ENCODE results near the gene SGCD.

Gene SGCD

DNA sequence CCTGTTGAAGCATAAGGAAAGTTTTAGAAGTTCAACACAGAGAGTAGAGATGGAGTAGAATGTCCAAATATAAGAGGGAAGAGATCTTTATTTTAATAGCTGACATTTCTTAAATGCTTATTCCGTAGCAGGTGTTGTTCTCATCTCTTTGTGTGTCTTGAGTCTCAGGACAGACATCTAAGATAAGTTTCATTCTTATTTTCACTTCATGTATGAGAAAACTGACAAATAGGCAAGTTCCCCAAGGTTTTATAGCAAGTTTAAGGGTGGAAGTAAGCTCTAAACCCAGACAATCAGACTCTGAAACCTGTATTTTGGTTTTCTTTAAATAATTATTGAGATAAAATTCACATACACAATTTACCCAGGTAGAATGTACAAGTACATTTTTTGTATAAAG lies 294.8 kb downstream of the SGCD start:
- TF ChIP-seq, protein P1, sequence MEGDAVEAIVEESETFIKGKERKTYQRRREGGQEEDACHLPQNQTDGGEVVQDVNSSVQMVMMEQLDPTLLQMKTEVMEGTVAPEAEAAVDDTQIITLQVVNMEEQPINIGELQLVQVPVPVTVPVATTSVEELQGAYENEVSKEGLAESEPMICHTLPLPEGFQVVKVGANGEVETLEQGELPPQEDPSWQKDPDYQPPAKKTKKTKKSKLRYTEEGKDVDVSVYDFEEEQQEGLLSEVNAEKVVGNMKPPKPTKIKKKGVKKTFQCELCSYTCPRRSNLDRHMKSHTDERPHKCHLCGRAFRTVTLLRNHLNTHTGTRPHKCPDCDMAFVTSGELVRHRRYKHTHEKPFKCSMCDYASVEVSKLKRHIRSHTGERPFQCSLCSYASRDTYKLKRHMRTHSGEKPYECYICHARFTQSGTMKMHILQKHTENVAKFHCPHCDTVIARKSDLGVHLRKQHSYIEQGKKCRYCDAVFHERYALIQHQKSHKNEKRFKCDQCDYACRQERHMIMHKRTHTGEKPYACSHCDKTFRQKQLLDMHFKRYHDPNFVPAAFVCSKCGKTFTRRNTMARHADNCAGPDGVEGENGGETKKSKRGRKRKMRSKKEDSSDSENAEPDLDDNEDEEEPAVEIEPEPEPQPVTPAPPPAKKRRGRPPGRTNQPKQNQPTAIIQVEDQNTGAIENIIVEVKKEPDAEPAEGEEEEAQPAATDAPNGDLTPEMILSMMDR (IDR thresholded peaks at IDR 0.05; ENCODE audit: insufficient read depth, low read depth, low read length, missing control alignments): no peak
- no peak for DNase-seq (ENCODE audit: low read depth)
- no peak overlapping the region for H3K4me3 ChIP-seq (ENCODE audit: low read length)

DNA sequence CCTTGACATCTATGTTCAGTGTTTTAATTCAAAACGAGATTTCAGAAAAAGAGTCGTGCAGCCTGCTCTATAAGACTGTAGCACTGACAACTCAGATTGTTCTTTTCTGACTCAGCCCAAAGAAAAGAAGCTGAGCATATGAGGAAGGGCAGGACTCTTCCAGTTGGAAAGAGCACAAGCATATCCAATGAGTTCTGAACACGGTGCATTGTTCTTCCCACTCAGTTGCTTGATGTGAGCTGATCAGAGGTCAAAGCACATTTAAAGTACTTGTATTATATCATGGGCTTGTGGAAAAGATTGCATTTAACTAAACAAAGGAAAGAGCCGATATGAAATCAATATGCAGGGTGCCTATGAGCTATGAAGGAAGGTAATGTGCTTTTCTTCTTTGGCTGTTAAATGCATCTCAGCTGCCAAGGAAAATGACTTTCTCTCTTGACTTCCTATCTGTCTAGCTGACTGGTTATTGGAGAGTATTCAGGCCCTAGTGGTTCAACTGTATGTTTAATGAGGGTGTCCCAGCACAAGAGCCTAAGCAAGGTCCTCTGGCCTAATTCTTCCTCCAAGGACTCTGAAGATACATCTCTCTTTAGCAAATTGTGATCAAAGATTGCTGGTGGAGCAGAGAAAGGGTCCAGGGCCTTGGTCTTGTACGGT lies 296.5 kb downstream of the SGCD start:
- DNase-seq (ENCODE audit: low read depth): no peak
- no peak overlapping the region for H3K4me3 ChIP-seq (ENCODE audit: low read length)
- TF ChIP-seq, protein P1 (IDR thresholded peaks at IDR 0.05; ENCODE audit: insufficient read depth, low read depth, low read length, missing control alignments): no peak

DNA sequence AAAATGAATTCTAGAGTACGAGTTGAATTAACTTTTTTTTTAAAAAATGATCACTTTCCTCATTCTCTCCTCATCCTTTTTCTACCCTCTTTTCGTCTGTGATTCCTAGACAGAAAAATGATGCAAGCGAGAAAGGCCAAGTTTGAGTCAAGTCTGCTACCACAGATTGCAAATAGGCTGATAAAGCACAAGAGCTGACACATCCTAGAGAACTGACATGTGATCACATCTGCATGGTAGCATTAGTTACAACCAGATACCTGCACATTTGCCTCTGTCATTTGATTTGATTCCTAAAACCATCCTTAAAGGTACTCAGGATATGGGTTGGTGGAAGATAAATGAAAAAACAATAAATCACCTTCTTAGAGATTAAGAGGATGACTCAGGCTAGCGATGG lies 297.7 kb downstream of the SGCD start:
- TF ChIP-seq, protein P1 (IDR thresholded peaks at IDR 0.05; ENCODE audit: insufficient read depth, low read depth, low read length, missing control alignments): no peak
- H3K4me3 ChIP-seq (ENCODE audit: low read length): no peak overlapping the region

DNA sequence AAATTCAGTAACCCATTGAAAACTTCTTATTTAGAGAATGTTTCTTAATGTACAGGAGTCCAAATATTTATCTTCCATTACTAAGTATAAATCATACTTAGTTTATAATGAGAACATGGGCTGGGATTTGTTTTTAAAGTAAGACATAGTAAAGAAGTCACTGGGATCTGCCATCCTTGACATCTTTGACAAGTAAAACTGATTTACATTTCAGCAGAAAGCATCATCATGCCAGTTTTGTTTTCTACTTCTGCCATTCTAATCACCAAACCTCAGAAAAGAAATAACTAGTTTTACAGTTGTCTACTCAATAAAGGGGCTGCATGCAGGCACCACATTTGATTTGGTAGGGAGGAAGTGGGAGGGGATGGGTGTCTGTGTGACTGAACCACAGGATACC lies 301.5 kb downstream of the SGCD start:
- no peak for DNase-seq (ENCODE audit: low read depth)
- no peak overlapping the region for H3K4me3 ChIP-seq (ENCODE audit: low read length)
- TF ChIP-seq, protein P1 (IDR thresholded peaks at IDR 0.05; ENCODE audit: insufficient read depth, low read depth, low read length, missing control alignments): no peak

More for the DNA sequence above, 297.7 kb downstream of the SGCD start:
- no peak for DNase-seq (ENCODE audit: low read depth)

DNA sequence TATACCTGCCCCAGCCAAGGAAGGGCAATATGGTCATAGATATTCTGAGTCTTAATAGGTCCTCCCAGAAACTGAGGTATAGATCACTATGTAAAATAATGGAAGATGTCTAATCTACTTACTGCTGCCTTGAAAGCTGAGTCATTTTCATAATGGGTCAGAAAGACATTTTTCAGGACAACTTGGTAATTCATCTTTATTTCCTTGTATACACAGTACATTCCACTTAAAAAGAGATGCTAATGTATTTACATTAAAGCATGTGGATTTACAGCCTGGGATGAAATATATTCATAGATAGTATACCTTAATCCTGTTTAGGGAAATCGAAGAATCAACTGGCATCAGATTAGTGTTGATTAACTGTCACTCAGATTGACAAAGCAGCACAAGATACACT lies 304.0 kb downstream of the SGCD start:
- TF ChIP-seq, protein P1 (IDR thresholded peaks at IDR 0.05; ENCODE audit: insufficient read depth, low read depth, low read length, missing control alignments): no peak
- no peak for DNase-seq (ENCODE audit: low read depth)
- H3K4me3 ChIP-seq (ENCODE audit: low read length): no peak overlapping the region

DNA sequence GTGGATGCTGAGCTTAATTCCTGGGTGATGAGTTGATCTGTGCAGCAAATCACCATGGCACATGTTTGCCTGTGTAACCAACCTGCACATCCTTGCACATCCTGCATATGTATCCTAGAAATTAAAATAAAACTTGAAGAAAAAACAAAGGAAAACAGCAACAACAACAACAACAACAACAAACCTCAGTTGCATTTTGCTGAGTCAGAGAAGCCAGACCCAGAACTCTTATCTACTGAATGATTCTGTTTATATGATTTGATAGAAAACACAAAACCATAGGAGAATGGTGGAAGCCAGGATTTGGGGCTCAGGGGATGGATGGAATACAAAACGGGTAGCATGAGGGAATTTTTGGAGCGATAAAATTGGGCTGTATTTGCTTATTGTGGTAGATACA lies 307.3 kb downstream of the SGCD start:
- TF ChIP-seq, protein P1 (IDR thresholded peaks at IDR 0.05; ENCODE audit: insufficient read depth, low read depth, low read length, missing control alignments): no peak
- DNase-seq (ENCODE audit: low read depth): no peak
- no peak overlapping the region for H3K4me3 ChIP-seq (ENCODE audit: low read length)

DNA sequence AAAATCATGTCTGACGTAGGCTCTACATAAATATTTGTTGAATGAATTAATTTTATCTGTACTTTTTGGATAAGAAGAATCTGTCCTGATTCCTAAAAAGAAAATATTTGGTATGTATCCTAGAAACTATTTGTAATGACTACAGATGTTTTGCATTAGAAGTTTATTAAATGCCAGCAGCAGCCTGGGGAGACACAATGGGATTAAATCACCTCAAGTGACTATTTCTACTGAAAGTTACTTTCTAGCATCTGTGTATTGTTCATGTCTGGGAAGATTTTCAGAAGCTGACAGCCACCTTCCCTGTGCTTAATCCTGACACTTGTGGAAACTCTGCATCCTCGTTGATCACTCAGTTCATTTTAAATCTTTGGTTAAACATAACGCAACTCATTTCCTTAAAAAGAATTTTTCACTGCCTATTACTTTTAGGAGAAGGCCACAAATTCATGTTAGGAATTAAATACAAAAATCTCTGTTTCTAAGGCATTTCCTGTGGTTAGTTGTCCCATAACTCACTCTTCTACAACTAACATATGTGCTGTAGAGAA lies 313.8 kb downstream of the SGCD start:
- H3K4me3 ChIP-seq (ENCODE audit: low read length): no peak overlapping the region
- no peak for DNase-seq (ENCODE audit: low read depth)
- TF ChIP-seq, protein P1 (IDR thresholded peaks at IDR 0.05; ENCODE audit: insufficient read depth, low read depth, low read length, missing control alignments): no peak

Data from epithelial cell of esophagus (primary cell).